DMS153 treated with DMSO at 0.1 percent for 48 hours (cell line): ENCODE data around the gene SCO1.
"Not testable (repeated sequence)": the region's sequence is repeated elsewhere in the genome, so short reads cannot be mapped to it uniquely, and the experiment has no call there.

Experiments used
- DNase-seq: peaks from one replicate; lab custom pipeline; 2025; ENCODE audit not compliant: unreplicated experiment; lab: John Stamatoyannopoulos, UW

Gene SCO1

DNA sequence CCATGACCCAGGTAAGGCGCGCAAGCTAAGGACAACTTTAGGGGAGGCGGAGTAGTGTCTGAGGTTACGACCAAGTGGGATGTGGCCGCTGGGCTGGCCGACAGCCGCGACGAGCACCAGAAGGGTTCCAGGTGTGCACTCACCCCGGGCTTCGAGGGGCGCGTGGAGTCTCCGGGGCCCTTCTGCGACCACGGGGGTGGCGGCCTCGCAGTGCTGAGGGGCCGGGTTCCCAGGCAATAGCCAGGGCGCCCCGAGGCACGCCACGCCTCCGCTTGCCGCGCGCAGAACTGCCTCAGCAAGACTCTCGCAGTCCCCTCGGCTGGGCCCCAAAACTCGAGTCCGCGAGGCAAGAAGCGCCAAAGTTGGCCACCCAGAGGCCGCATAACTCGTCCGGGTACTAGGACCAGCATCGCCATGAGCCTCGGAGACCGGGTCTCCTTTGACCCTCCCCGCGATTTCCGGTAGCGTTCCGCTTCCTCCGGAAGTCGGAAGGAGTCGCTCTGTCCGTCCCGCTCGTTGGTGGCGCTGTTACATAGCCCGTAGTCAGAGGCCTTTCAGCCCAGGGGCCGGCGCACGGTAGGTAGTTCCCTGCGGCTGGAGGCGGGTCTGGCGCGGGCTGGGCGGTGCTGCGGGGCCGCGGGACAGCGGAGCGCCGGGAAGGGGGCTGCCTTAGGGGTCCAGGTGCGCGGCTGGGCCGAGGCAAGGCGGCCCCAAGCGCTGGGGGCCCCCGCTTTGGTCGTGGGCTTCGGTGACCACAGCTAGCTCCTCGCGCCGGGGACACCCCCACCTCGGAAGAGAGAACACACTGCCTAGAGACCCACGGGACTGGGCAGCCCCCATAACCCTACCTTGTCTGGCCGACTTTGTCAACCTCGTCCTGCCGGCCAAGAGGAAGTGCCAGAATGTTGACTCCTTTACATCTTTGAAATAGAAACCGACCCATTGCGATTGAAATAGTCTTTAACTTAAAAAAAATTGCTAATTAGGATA, at the start of gene SCO1, which contains the start of gene ADPRM:
Gene SCO1, minus strand, starts transcription at position 442 of the 990 bp plus-strand sequence. Its CDS starts 26 bp downstream, at position 416.
Gene ADPRM, plus strand, starts transcription at position 503 of the 990 bp plus-strand sequence. CDS start 7,333 bp downstream, outside the sequence.
- DNase-seq, result peak; percentile 32

DNA sequence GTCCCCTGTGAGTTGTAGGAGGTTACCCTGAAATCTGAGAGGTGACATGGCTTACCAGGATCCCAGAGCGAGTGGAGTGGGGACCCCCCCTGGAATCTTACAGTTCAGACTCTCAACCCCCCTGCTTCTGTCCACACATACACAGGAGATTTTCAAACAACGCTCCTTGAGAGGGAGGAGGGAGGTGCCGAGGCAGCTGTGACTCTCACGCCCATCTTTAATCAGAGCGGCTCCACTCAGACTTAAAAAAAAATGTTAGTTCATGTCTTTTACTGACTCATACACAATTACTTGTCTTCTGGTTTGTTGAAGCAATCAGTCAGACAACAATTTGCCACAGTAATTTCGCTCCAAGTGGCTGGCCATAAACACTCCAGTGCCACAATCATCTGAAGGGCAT, 47.9 kb upstream of the SCO1 start:
- DNase-seq, result no peak

DNA sequence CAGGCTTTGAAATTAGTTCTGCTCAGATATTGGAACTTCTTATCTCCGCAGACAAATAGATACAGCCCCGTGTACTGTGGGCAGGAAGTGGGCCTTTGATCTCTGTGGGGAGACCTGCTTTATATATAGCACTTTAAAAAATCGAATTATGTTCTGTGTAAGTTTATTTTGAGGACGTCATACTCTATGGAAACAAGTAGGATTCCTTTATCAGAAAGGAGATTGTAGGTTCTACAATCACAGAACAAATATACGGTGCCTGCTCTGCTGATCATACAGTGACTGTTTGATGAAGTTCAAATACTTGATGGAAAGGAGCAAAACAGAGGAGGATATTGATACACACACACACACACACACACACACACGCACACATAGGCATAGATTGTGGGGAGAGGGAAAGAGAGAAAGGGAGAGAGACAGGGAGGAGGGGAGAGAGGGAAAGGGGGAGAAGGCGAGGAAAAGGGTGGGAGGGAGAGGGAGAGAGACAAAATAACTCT, 47.2 kb upstream of the SCO1 start:
- no peak for DNase-seq

DNA sequence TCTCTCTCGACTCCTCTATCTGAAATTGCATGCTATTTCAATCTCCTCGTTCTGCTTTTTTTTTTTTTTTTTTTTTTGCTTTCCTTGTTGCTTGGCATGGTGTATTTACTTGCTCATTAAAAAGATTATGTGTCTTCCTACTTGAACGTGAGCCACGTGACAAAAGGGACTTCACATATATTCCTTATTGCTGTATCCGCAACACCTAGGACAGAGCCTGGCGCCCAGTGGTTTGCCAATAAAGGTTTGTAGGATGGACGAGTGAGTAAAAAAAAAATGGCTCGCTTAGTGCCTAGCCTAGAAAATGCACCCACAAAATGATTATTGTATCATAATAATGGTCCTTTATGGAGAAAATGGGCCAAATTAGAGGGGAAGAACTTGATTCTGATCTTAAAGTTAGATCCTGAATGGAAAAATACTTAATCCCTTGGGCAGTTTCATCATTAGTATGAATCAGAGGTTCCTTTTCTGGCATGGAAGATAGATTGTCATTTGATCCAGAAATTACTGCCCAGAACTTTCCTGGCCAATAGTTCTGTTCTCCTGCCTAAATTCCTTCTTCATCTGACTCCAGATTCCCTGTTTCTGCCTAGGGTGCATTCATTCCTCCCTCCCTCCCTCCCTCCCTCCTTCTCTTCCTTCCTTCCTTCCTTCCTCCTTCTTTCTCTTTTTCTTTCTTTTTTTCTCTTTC, 46.1 kb upstream of the SCO1 start:
- DNase-seq, result no peak

DNA sequence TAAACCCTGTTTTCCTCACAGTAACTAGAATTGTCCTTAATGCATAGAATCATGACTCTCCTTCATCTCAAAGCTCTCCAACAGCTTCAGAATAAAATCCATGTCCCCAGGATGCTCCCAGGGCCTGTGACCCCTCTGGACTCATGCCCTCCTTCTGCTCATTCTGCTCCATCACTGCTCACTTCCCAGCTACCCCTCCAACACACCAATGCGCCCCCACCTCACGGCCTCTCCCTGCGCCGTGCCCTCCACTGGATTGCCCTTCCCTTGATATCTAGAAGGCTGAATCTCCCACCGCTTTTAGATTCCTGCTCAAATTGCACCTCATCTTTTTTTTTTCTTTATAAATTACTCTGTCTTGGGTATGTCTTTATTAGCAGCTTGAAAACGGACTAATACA, 45.1 kb upstream of the SCO1 start:
- no peak for DNase-seq

DNA sequence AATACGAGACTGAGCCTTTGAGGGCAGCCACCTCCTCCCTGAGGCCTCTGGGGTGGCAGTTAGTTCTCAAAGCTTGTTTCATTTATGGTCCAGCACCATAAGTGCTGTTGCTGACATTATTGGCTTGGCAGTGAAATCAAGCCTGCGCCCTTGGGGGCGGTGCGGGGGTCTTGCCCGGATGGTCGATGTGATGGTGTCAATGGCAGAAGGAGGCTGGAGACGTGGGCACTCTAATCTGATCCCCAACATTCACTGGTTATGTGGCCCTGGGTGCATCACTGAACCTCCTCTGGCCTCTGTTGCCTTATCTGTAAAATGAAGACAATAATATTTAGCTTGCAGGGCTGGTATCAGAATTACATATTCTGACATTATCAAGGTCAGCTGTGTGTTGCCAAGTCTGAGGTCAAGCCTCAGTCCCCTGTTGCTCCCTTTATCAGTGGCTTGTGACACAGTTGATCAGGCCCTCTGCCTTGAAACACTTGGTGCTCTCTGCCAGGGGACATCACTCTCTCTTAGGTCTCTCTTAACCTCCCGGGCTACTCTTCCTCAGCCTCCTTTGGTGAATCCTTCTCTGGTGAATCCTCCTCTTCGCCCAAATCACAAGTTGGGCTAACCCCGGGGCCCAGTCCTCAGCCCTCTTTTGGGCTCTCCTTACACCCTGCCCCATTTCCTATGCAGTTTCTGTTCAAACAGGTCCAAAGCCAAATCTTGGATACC, 44.2 kb upstream of the SCO1 start:
- DNase-seq, result no peak

- no peak for DNase-seq
Observed at GRCh38 chr17:10739386-10739785, 42.1 kb upstream of the SCO1 start.

DNA sequence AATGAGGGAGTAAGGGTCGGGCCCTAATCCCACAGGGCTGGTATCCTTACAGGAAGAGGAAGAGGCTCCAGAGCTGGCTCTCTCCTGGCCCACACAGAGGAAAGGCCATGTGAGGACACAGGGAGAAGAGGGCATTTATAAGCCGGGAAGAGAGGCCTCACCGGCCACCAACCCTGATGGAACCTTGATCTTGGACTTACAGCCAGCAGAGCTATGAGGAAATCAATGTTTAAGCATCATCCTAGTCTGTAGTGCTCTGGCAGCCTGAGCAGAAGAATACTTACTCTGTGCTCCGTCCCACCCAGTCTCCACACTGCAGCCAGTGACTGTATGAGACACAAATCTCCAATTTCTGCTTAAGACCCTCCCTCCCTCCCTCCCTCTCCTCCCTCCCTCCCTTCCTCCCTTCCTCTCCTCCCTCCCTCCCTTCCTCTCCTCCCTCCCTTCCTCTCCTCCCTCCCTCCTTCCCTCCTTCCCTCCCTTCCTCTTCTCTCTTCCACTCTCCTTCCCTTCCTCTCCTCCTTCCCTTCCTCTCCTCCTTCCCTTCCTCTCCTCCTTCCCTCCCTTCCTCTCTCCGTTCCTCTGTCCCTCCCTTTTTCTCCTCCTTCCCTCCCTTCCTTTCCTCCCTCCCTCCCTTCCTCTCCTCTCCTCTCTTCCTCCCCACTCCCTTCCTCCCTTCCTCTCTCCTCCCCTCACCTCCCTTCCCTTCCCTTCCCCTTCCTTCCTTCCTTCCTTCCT, 41.4 kb upstream of the SCO1 start:
- no peak for DNase-seq

DNA sequence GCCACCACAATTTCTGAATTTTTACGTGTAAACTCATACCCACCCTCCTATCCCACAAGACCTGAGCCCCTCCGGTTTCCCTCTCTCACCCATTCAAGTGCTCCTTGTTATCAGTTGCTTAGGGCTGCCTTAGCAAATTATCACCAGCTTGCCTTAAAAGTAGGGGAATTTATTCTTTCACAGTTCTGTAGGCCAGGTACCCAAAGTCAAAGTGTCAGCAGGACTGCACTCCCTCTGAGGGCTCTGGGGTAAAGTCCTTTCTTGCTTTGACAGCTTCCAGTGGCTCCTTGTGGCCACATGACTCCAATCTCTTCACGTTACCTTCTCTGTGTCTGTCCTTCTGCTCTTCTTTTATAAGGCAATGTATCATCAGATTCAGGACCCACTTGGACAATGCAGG, 40.4 kb upstream of the SCO1 start:
- no peak for DNase-seq

DNA sequence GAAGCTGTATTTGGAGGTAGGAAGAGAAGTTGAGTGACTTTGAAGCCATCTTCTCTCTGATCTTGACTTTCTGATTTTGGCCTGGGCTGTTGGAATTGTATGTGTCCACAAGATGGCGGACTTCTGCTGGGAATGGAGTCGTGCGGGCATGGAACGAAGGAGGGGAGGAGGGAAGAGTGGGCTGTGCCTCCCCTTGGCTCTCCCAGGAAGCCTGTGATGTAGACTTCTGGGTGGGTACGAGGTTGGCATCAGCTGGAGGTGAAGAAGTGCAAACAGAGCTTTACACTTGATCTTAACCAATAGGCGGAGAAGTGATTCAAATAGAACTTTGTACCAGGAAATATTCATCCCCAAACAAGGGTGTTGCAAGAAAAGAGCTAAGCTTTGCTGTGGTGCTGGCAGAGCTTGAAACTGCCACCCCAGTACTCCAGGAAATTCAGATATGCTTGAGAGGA, 39.9 kb upstream of the SCO1 start:
- DNase-seq, result peak; percentile 3

DNA sequence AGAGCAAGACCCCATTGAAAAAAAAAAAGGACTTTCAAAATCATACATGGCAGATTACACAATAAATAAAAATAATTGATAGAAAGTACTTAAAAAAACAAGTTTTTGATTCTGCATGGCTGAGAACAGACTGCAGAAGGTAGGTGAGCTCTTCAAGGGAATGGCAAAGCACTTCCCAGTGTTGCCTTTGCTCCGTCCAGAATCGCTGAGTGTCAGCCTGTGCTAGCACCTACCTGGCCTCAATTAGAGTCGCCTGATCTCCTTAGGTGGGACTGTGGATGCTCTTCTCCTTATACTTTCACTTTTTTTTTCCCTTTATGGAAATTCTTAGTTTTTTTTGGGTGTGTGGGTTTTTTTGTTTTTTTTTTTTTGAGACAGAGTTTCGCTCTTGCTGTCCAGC, 38.5 kb upstream of the SCO1 start:
- DNase-seq, result no peak

DNA sequence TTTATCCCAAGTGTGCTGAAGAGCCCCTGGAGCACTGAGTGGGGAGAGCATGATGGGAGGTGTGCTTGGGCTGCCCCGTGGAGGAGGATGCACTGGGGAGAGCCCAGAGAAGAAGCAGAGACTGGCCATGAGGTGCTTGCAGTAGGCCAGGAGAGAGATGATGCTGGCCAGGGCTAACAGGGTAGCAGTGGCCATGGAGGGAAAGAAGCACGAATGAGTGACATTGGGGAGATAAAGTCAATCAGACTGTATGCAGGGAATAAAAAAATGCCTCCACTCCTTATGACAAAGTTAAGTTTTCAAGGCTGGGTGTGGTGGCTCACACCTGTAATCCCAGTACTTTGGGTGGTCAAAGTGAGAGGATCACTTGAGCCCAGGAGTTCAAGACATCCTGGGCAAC, 37.9 kb upstream of the SCO1 start:
- DNase-seq, result no peak

GRCh38 chr17:10733666-10734065, 36.3 kb upstream of the SCO1 start:
- DNase-seq, result no peak

DNA sequence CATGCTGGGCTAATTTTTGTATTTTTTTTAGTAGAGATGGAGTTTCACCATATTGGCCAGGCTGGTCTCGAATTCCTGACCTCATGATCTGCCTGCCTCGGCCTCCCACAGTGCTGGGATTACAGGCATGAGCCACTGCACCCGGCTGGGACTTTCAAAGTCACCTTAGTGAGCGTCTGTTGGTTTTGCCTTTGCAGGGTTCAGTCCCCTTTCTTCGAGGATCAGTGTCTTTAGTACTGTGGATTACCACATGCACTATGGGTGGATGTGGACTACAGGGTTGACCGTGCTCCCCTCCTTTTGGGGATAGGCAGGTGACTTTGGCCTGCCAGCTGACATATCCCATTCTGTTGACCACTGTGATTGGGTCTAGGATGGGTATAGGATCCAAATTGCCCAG, 34.8 kb upstream of the SCO1 start:
- DNase-seq, result not testable (repeated sequence)

DNA sequence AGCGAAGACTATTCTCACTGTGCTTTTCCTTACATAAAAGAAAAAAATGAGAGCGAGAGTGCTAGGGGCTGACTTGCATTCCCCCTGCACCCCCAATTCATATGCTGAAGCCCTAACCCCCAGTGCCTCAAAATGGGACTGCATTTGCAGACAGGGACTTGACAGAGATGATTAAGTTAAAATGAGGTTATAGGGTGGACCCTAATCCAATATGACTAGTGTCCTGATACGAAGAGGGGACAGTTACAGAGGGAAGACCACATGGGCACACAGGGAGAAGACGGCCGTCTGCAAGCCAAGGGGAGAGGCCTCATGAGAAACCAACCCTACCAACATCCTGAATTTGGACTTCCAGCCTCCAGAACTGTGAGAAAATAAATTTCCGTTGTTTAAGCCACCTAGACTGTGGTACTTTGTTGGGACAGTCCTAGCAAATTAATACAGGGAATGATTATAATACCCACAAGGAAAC, 34.1 kb upstream of the SCO1 start:
- no peak for DNase-seq

DNA sequence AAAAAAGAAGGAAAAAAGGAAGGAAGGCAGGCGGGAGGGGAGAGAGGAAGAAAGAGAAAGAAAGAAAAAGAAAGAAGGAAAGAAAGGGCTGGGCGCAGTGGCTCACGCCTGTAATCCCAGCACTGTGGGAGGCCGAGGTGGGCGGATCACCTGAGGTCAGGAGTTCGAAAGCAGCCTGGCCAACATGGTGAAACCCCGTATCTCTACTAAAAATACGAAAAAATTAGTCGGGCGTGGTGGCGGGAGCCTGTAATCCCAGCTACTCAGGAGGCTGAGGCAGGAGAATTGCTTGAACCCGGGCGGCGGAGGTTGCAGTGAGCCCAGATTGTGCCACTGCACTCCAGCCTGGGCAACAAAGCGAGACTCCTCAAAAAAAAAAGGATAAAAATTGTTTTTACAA, 32.9 kb upstream of the SCO1 start:
- DNase-seq, result not testable (repeated sequence)

- DNase-seq, result no peak
Observed at GRCh38 chr17:10729334-10730193, 32.2 kb upstream of the SCO1 start, which contains the start of gene TMEM220. TMEM220 (minus strand) TSS chr17:10730023; CDS start chr17:10729851, 172 bp downstream.

DNA sequence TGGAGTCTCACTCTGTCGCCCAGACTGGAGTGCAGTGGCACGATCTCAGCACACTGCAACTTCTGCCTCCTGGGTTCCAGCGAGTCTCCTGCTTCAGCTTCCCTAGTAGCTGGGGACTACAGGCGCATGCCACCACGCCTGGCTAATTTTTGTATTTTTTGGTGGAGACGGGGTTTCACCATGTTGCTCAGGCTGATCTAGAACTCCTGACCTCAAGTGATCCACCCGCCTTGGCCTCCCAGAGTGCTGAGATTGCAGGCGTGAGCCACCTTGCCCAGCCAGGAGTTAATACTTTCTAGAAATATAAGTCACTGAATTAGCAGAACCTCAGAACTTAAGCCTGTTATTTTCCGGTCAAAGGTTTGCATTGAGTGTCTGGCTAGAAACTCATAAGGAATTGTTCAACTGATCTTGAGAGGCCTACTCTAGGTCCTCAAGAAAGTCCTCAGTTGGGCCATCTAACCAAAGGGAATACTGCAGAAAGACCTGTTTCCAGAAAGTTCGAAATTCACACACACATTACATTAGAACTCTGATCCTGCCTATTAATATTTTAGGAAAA, 31.1 kb upstream of the SCO1 start:
- no peak for DNase-seq

DNA sequence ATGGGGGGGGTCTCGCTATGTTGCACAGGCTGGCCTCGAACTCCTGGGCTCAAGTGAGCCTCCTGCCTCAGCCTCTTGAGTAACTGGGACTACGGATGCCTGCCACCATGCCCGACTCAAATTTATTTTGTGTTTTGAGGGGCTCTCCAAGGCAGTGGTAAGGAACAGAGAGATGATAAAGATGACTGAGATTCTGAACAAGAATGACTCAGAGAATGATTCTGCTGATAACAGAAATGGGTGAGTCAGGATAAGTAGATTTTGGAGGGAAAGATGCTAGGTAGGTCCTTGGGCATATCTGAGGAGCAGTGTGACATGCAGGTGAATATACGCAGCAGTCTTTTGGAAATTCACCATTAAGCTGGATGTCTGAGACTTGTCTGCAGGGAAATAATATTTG, 29.9 kb upstream of the SCO1 start:
- DNase-seq, result no peak
